ENCODE data around the gene FMNL2.

GRCh38 chr2:152419944-152420343 is 85.0 kb downstream of the FMNL2 start:
- TF ChIP-seq CTCF (IDR thresholded peaks at IDR 0.05) (no peak), POLR2A (IDR thresholded peaks at IDR 0.05) (no peak)
